SKM-1 (cell line): ENCODE measurements around the gene NMNAT2.
"Not testable (repeated sequence)": the region's sequence is repeated elsewhere in the genome, so short reads cannot be mapped to it uniquely, and the experiment has no call there.

ENCODE experiments used
- DNase-seq: peaks from one replicate; lab custom pipeline; 2025; ENCODE audit not compliant: unreplicated experiment; lab: John Stamatoyannopoulos, UW

The NMNAT2 gene

GRCh38 chr1:183418696-183419095 is 516 bp upstream of the NMNAT2 start:
- no peak for DNase-seq

GRCh38 chr1:183416850-183417771 is 1.1 kb downstream of the NMNAT2 start:
- no peak for DNase-seq

- DNase-seq = no peak
These were observed 3.8 kb downstream of the NMNAT2 start for GRCh38 chr1:183414365-183414764.

DNA sequence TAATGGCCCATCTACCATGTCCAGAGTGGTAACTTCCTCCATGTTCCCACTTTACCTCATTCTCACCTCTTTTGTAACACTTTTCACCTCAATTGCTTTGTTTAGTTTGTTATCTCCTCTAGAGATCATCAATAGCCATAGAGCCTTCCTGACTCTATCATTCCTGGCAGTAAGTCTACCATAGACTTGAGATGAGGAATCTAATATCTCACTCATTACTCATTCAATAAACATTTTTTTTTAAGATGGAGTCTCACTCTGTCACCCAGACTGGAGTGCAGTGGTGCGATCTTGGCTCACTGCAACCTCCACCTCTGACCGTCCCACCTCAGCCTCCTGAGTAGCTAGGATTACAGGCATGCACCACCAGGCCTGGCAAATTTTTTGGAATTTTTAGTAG is 7.1 kb downstream of the NMNAT2 start:
- no peak for DNase-seq

DNA sequence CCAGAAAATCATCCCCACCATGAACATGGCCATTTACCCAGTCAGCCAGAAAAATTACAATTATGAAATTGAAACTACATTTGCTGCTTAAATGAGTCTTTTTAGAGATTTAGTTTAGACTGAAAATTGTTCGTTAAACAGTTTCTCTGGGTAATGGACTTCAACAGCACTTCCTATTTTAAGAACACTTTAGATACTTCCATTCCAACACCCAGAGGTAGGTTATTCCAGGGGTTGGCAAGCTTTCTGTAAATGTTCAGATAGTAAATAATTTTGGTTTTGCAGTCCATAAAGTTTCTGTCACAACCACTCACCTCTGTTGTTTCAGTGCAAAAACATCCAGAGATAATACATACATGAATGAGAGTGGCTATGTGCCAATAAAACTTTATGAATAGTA is 10.2 kb downstream of the NMNAT2 start:
- no peak for DNase-seq

DNA sequence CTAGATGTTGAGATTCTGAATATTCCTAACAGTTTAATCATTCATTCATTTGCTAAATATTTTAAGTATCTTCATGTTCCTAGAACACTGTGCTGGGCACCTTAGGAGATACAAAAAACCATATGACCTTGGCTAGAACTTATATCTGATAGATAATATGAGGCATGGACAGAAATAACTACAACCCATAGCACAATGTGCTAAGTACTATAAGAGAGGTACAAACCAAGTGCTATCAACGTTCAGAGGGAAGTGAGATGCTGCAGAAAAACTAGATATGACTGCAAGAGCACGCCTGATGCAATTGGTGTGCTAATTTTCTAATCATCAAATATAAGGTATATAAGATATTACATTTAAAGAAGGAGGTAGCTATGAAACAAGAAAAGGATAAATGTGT is 10.7 kb downstream of the NMNAT2 start:
- no peak for DNase-seq

DNA sequence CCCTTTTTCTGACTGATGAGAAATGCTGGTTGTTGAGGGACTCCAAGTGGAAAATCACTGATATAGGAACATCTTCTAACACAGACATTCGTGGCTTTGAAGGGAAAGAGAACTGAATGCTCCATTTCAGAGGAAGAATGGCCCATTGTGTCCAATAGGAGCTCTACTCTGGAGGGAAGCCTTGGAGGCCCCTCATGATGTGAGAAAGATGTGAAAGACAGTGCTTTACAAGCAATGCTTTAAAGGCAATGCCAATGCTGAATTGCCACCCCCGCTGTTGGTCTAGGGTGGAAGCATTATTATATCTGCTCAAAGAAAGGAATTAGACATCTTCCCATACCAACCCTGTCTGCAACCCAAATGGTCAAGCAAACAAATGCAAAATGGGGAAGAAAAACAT is 13.7 kb downstream of the NMNAT2 start:
- DNase-seq = no peak

- DNase-seq = no peak
These were observed 14.7 kb downstream of the NMNAT2 start for GRCh38 chr1:183403498-183403897.

GRCh38 chr1:183401565-183401964 is 16.6 kb downstream of the NMNAT2 start:
- DNase-seq = not testable (repeated sequence)

DNA sequence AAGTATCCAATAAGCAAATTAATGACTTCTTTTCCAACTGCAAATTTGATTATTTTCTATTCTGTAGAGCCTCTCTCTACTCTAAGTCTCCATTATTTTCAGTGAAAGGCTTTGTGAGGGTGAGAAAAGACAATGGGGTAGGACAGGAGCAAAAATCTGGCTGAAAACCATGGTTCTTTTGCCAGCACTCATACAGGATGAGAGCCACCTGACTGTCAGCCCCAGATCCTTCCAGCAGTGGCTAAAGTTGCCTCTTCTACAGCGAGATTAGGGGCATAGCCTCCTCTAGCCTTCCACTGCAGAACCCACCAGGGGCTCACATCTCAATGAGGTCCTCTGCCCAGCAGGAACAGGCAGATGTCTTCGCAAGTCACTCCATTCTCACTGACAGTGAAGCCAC is 23.7 kb downstream of the NMNAT2 start:
- no peak for DNase-seq

DNA sequence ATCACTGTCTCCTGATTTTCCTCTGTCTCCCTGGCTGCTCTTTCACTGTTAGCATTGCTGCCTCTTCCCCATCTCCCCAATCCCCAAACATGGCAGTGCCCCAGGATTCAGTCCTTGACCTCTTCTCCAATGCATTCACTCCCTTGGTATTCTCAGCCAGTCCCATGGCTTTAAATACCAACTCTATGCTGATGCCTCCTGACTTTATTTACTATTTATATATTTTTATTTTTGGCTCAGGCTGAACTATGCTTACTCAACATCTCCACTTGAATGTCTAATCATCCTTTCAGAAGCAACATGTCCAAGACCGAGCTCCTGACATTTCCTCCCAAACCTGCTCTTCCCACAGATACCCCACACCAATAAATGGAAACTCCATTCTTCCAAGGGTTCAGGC is 26.3 kb downstream of the NMNAT2 start:
- no peak for DNase-seq

- no peak for DNase-seq
These were observed 27.6 kb downstream of the NMNAT2 start for GRCh38 chr1:183390561-183390960.

- DNase-seq = no peak
These were observed 29.4 kb downstream of the NMNAT2 start for GRCh38 chr1:183388735-183389134.

GRCh38 chr1:183385340-183386144 is 32.6 kb downstream of the NMNAT2 start:
- no peak for DNase-seq

- no peak for DNase-seq
These were observed 38.2 kb downstream of the NMNAT2 start for GRCh38 chr1:183379951-183380350.

GRCh38 chr1:183375381-183375780 is 42.8 kb downstream of the NMNAT2 start:
- no peak for DNase-seq

DNA sequence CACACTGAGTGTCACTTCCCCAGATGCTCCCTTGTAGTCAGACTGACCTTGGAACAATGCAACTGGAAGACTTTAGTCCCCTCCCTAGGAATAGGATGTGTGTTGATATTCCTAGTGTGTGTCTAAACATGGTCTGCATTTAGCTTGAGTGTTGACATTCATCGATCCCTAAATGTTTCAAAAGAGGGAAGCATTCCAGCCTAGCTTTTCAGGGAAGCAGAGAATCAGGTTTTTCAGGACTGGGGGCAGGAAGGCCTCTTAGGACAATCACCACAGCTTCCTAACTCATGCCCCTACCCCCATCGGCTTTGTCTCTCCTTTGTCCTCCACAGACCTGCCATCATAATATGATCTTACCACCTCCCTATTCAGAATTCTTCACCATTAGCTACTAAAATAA is 43.4 kb downstream of the NMNAT2 start:
- DNase-seq = no peak

DNA sequence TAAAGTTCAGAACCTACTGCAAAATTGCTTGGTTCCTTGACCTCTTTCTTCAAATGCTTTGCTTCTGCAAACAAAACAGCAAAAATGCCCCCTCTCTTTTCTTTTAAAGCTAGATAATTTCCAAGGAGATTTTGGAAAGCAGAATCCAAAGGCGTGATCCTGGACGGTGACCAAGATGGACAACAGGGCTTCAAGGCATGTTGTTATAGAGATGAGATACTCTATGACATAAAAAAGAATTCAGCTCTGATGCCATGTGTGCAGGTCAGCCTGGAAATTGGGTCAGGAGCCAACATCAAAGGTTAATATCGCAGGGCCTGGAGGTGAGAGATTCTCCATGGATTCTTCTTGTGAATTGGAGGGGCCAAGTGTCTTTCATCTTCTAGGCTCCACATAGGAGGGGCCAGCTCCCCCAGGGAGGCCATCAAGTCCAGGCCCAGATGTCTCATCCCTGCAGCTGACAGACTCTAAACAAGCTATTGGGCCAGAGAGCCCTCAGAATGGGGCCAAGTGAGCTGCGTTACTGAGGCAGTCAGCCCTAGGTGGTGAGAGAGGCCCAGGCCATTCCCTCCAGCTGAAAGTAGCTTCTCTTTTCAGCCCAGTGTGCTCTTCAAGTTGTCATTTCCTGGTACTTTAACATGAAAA is 45.5 kb downstream of the NMNAT2 start:
- DNase-seq = no peak

DNA sequence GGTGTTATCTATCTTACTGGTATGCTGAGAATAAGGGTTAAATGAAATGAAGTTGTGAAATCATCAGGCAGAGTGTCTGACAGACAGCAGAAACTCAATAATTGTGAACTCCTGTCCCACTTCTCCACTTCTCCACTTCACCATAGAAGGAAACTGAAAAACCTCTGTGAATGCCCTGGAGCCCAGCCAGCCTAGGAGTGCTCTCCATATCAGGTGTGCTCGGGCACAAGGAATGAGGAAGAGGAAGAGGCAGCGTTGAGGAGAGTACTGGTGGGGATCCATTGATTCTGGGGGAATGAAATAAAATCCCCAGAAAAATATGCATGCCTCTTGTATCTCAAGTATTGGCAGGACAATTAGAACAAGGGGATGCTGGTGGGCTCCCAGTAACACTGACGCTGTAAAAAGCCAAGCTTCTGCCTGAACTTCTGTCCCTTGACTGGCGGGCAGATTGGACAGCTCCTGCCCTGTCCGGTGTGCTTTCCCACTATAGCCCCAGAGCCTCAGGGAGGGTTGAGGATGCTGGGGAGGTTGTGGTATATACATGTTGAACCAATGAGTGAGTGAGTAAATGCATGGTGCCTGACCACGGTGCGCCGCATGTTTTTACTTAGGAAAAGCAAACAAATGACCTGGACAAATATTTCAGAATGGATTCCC is 47.7 kb downstream of the NMNAT2 start:
- peak; percentile 14 for DNase-seq

DNA sequence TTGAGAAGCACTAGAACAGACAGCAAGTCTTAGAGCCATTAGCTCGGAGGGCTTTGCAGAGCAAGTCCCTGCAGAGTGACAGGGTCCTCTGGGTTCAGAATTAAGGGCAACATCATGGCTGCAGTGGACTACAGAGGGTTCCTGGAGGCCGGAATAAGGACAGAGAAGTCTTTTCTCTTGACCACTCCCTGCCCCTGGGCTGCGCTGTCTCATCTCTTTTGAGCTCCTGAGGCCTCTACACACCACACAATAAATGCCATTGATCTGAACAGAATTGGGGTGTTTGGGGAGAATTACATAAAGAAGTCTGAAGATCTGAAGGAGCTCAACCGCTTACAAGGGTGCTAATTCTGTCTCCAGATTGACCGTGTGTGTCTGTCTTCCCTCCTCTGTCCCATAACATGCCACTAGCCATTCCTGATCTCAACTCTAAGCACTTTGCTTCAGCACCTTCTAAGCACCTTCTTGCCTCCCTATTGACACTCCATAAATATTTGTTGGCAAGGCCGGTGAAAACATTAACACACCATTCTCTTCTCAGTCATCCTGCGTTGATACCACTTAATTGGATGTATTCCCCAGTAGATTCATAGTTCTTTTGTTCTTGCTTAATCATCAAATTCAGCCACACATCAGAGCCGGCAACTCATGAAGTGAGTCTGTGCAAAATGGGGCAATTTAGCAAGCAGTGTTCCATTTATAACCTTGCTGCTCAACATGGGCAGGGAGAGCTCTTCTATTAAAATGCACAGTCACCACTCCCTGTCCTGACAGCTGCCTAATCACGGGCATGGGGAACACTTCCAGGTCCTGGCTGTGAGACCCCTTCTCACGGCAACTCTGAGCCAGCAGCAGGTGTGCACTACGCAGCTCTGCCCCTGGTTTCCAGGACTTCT is 49.7 kb downstream of the NMNAT2 start:
- DNase-seq = no peak
